GM18868 (cell line): ENCODE results near the gene SERBP1.
"Not testable (repeated sequence)": the region's sequence is repeated elsewhere in the genome, so short reads cannot be mapped to it uniquely, and the experiment has no call there.

ENCODE experiments used
- ATAC-seq: cut with Tn5 transposase; IDR thresholded peaks from one replicate; pipeline ENCODE4 v1.9.1; 2021; ENCODE audit warnings: mild to moderate bottlenecking, moderate library complexity; ENCODE audit not compliant: unreplicated experiment

The SERBP1 gene

DNA sequence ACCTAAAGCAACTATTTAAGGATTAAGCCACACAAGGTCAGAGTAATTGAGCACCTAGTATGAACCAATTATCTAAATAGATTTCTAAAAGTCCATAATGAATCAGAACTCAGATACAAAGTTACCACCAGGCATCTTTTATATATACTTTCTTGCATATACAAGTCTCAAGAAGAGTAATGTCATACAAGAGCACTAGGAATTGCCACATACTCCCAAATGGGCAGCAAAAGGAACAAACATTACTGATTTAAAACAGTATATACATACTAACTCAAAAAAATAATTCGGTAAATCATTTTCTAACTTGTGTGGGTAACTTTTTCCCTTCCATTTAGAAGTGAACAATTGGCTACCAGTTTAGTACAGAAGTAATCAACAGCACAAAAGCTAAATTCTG lies 22.1 kb downstream of the SERBP1 start:
- no peak for ATAC-seq

DNA sequence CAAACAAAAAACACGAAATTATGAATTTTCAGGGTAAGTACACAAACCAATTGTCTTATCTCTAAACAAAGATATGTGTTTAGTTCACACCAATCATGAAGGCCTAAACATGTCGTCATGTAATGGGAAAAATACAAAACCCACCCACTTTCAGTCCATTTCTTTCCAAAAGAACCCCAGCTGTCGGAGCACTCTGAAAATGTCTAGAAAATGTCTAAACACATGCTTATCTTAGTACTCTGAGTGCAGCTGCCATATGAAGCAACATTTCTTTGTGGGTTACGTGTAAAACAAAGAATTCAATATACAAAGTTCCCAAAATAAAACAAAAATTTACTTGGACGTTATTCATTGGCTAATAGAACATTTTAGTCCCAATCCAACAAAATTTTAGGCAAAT lies 22.7 kb downstream of the SERBP1 start:
- ATAC-seq = no peak

DNA sequence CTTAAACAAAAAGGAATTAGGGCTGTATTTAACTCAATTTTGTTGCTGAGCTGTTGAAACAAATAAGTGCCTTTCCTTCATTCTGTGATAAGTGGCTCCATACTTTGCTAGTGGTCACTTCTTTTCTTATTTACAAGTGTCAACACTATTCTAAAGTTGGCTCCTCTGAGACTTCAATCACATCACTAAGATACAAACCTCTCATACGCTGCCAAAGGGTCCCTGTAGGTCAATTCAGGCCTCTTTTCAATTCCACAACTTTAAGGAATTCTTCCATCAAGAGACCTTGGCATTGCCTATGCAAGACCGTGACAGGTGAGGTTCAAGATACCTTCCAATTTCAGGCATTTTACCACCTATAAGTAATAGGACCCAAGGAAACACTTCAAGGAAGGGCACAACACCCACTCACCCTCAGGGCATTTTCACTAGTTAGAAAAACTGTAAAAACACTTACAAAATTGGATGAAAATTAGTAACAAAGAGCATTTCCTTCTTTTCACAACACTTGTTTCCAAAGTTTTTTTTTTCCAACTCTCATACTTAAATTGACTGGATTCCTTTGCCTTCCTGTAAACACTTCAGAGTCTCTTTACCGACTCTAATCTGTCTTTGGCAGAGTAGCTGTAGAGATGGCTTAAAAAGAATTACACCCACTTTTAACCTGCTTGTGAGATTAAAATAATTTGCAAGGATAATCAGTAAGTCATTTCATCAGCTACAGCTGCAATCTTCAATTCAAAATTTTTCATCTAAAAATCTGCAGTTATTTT lies 24.5 kb downstream of the SERBP1 start:
- no peak for ATAC-seq

DNA sequence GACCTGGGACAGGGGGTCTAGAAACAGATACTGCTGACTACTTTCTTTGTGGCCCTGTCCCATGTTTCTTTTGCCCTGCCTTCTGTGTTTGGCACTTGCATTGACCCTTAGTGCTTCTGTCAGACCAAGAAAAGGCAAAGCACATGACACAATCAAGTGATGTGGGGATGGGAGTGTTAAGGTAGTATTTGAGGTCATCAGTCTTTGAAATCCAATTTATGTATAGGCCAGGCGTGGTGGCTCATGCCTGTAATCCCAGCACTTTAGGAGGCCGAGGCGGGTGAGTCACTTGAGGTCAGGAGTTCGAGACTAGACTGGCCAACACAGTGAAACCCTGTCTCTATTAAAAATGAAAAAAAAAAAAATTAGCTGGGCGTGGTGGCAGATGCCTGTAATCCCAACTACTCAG lies 26.0 kb downstream of the SERBP1 start:
- ATAC-seq = no peak

DNA sequence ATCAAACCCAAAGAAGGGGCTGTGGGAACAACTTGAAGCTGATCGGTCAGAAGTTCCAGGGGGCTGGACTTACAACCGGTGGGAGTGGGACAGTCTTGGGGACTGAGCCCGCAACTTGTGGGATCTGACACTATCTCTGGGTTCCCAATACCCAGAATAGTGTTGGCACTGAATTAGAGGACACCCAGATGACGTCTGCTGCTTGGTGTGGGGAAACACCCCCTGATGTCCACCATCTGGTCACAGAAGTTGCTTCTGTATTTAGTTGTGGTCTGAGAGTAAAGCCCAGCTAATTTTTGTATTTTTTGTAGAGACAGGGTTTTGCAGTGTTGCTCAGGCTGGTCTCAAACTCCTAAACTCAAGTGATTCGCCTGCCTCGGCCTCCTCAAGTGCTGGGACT lies 28.8 kb downstream of the SERBP1 start:
- ATAC-seq = no peak

DNA sequence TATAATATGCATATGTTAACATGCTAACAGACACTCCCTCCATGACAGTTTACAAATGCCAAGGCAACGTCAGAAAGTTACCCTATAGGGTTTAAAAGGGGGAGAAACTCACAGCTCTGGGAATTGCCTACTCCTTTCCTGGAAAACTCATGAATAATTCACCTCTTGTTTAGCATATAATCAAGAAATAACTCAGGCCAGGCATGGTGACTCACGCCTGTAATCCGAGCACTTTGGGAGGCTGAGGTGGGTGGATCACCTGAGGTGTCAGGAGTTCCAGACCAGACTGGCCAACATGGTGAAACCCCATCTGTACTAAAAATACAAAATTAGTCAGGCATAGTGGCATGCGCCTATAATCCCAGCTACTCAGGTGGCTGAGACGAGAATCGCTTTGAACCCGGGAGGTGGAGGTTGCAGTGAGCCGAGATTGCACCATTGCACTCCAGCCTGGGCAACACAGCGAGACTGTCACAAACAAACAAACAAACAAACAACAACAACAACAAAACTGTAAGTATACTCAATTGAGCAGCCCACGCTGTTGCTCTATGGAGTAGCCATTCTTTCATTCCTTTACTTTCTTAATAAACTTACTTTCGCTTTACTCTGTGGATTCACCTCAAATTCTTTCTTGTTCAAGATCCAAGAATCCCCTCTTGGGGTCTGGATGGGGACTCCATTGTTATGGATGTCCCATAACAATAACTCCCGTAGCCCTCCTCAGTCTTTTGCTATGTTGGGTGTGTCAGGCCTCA lies 30.0 kb downstream of the SERBP1 start:
- ATAC-seq = not testable (repeated sequence)

DNA sequence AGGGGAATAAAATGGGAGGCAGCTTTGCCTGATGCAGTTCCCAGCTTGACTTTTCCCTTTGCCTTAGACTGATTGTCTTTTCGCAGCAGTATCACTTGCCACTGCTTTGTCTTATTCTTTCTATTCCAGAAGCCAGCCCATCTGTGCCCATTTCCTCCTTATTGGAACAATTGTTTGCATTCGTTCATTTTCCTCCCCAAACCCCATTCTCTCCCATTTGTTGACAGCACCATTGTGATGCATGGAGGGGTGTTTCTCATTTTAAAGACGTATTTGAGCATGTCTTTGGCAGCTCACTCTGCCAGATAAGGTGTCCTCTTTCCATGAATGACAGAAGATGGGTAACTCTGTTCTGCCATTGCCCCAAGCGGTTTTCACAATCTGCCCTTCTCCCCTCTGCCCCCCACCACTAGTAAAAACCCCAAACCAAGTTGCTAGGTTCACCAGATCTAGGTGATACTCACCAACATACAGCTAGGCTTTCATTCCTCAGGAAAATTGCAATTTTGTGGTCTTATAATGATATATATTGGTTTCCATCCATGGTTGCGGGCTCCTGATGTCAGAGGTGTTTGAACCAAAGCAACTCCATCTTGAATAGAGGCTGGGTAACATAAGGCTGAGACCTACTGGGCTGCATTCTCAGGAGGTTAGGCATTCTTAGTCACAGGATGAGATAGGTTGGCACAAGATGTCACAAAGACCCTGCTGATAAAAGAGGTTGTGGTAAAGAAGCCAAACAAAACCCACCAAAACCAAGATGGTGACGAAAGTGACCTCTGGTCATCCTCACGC lies 30.8 kb downstream of the SERBP1 start:
- no peak for ATAC-seq

DNA sequence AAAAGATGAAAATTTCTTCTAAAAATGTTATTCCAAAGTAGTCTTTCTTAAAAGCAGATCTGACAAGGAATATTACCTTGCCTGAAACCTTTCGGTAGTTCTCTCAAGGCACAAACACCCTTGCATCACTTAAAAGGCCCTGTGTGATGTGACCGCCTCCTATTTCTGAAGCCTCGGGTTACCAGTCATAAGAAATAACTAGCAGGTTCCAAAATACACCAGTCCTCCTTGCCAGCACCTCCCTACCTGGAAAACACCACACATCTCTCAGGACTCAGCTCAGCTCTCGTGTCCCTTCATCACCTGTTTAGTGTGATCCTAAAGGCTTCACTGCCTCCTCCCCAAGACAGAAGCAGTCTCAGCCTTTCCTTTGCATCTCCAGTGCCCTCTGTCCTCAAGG lies 35.7 kb downstream of the SERBP1 start:
- no peak for ATAC-seq

DNA sequence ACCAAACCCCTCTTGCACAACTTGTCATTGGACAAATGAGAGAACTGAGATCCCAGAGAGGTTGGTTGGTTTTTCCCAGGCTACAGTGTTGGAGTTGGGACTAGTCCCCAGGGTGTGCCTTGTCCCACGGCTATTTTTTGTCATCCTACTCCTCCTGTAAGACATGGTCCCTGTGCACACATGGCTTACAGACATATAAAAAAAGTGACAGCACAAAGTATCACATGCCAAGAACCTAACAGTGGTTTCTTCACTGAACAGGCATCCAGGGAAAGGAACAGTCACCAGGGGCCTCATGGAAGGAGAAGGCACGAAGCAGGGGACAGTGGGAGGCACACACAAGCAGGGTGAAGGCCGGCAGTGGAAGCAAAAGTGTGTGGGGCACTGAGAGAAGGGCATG lies 36.5 kb downstream of the SERBP1 start:
- no peak for ATAC-seq

DNA sequence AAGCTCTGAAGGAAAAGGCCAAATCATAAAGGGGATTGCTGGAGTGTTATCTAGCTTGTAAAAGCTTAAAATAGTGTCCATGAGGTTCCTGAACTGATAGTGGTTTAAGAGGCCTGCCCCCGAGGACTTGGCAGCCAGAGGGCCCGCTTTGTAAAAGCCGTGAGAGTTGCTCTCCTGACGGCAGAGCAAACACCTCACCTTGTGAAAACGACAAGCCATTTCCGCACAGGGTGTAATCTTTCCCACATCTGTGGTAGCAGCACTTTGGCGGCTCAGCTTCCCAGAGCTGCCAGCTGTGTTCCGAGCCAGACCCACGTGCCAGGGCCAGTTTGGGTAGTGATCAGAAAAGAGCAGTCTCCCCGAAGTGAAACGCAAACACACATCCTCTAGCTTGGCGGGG lies 37.0 kb downstream of the SERBP1 start:
- ATAC-seq = no peak

DNA sequence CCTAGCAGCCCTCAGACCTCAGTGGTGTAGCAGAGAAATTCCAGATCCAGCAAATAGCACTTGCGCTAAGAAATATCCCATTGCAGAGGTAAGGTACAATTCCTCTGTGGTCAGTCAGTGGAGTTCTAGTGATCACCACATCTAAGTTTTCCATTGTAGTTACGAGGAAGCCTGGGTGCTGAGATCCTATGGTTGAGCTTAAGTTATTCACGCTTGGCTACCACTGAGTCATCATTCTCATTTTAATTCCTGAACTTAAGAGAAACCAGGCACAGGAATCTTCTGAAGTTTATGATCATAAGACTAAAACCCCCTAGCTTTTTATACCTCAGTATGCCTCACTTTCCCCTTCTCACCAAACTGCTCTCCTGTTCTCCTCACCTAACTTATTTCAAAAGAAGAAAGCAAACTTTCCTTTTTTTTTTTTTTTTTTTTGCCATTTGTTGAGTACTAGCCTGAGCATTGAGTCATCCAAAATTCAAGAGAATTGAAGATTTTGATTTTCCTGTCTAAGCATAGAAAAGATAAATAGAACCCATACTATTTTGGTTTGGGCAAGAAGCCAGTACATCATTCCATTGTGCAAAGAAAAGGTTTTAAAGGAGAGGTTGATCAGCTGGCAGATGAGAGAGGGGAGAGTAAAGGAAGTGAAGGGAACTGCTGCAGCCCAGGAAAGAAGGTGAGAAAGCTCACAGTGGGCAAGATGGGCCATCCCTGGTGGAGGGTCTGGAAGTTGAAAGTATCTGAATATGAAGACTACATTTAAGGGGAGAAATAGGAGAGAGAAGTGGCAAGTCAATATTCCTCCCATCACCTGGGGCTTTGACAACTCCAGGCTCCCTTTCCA lies 39.9 kb downstream of the SERBP1 start:
- no peak for ATAC-seq

DNA sequence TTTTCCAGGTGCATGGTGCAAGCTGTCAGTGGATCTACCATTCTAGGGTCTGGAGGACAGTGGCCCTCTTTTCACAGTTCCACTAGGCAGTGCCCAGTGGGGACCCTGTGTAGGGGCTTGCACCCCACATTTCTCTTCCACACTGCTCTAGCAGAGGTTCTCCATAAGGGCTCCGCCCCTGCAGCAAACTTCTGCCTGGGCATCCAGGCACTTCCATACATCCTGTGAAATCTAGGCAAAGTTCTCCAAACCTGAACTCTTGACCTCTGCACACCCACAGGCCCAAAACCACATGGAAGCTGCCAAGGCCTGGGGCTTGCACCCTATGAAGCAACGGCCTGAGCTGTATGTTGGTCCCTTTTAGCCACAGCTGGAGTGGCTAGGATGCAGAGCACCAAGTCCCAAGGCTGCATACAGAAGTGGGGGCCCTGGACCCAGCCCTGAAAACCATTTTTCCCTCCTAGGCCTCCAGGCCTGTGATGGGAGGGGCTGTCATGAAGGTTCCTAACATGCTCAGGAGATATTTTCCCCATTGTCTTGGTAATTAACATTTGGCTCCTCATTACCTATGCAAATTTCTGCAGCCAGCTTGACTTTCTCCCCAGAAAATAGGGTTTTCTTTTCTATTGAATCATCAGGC lies 46.1 kb downstream of the SERBP1 start:
- ATAC-seq = no peak

DNA sequence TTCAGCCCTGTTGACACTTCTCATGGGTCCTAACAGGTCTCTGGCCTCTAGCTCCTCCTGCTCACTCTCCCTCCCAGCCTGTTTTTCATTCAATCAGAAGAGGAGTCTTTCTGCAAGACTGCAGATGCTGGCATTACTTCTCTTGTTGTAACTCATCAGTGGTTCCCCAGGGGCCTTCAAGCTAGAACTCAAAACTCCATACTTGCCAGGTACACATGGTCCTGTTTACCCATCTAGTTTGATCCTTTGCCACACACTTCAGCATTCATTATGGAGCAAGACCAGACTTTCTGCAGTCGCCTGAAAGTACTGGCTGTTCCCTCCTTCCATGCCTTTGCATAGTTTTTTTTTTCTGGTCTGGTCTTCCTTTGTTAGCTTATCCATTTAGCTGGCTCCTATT lies 47.9 kb downstream of the SERBP1 start:
- ATAC-seq = no peak

DNA sequence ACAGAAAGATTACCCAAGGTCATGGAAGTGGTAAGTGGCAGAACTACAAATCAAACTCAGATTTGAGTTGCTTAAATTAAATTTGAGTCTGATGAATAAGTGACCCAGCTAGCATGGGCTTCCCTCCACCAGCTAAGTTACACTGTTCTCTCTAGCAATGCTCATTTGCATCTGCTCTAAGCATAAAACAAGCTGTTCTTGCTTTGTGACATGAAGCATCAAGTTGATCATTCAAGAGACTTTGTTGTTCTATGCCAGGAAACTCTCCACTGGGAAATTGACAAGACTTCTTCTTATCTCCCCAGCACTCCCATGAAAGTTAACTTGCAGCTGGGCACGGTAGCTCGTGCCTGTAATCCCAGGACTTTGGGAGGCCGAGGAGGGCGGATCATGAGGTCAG lies 49.0 kb downstream of the SERBP1 start:
- no peak for ATAC-seq

DNA sequence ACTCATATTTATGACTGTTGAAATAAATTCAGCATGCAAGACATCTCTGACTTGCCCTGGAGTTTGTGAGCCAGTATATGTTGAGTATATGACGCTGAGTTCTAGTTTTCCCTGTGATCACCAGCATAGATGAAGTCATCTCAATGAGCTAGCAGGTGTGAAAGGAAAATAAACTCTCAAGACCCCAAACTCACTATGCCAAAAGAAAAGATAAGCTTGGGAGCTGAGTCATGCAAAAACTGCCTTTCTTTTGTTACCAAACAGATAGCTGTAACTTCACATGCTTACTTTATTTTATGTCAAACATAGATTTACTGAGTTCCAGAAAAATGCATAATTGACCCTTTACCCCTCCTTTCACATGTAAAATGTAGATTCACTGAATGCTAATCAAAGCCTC lies 52.9 kb downstream of the SERBP1 start:
- ATAC-seq = no peak

DNA sequence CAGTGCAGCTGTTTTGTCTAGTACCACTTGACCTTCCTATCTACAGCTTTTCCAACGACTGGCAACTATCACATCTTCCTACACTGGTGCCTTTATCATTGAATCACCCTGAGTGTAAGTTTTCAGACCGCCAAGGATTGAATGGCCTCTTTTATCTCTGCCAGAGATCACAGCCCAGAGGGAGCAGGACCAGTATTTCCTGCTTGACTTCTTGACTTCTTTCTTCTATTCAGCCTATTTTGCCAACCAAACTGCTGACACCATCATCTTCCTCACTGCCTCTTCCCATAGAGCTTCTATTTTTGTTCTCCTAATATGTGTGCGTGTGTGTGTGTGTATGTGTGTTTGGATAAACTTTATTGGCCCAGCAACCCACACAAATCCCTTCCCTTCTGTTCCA lies 53.8 kb downstream of the SERBP1 start:
- ATAC-seq = no peak

DNA sequence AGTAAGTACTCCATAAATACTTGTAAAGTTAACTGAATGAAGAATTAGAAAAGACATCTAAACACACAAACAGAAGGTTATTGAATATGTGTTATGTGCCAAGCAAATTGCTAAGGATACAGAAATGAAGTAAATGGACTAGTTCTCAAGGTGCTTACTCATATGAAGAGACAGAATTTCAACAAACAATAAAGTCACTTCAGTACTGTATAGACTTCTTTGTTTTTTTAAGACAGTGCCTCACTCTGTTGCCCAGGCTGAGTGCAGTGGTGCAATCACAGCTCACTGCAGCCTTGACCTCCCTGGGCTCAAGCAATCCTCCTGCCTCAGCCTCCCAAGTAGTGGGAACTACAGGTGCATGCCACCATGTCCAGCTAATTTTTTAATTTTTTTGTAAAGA lies 57.3 kb downstream of the SERBP1 start:
- no peak for ATAC-seq

DNA sequence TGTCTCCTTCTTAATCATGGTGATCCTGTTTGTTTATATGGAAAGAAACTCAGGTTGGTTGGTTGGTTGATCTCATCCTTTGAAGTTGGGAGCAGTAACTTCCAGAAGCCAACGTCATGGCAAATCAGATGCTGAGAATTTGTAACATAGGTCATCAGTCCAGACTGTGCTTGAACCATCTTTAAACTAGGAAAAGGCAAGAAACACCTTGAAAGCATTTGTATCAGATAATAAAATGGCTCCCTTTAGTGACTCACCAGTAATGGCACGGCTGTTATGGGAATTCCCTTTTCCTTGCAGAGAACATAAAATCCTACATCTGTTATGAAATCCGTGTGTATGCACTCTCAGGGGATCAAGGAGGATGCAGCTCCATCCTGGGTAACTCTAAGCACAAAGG lies 58.1 kb downstream of the SERBP1 start:
- ATAC-seq = no peak

DNA sequence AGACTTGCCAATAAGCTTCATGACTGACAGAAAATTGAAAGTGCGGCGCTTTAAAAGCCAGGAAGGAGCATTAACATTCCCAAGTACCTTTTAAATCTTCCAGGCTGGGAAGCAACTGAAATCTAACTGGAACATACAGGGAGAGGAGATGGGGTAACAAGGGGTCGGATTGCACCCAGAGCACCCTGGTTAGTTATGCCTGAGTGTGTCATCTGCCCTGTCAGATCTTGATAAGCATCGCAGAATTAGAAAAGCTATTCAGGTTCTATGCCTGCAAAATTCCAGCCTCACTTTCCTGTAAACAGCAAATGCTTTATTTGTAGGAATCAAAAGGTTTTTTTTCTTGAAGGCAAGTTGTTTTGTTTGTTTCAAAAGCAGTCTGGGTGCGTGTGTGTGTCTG lies 58.5 kb downstream of the SERBP1 start:
- no peak for ATAC-seq

DNA sequence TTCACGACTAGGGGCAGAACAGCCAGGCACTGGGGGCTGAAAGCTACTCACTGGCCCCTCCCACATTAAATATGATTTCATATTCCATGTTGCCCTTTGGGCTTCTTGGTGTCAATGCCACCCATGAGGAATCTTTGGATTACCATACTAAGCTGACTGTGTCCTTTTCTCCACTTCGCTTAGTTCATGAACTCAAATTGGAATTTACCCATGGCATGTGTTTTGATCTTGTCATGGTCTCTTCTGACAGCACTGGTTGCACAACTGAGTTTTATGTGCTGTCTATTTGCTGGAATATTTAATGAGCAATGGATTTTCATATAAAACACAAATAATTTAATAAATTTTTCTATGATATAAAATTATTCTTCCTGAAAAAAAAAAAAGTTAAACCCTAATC lies 59.2 kb downstream of the SERBP1 start:
- no peak for ATAC-seq
